ENCODE data around the gene GPX3. TPM values are rescaled to one million over a fixed set of nuclear protein-coding genes. Genes with fewer than 3 reads are reported as not detected.
A peak's percentile ranks its signal among the peaks of the same experiment; 100 is the strongest.

GPX3 gene
- total RNA-seq, 1 donor from 2014 or later, result 160 TPM

GRCh38 chr5:151012862-151013261 lies 7.5 kb upstream of the GPX3 start:
- no peak for DNase-seq (ENCODE audit: low spot score)

GRCh38 chr5:151014680-151015343 lies 5.6 kb upstream of the GPX3 start:
- no peak for DNase-seq (ENCODE audit: low spot score)

GRCh38 chr5:151015974-151016587 lies 4.3 kb upstream of the GPX3 start:
- DNase-seq (ENCODE audit: low spot score), result no peak

- DNase-seq (ENCODE audit: low spot score), result no peak
These were observed 3.7 kb upstream of the GPX3 start for GRCh38 chr5:151016700-151017099.

- DNase-seq (ENCODE audit: low spot score), result no peak
These were observed 2.5 kb upstream of the GPX3 start for GRCh38 chr5:151017897-151018296.

GRCh38 chr5:151018846-151019245 lies 1.5 kb upstream of the GPX3 start:
- DNase-seq (ENCODE audit: low spot score), result no peak

- DNase-seq (ENCODE audit: low spot score), result no peak
These were observed 1.1 kb upstream of the GPX3 start for GRCh38 chr5:151019331-151019730.

- DNase-seq (ENCODE audit: low spot score), result no peak
These were observed 1.4 kb downstream of the GPX3 start for GRCh38 chr5:151021746-151022145.

- no peak for DNase-seq (ENCODE audit: low spot score)
These were observed 2.2 kb downstream of the GPX3 start for GRCh38 chr5:151022511-151023018.

- peak; percentile 71 for DNase-seq (ENCODE audit: low spot score)
These were observed 2.7 kb downstream of the GPX3 start for GRCh38 chr5:151023047-151023615.

GRCh38 chr5:151023651-151024050 lies 3.3 kb downstream of the GPX3 start:
- DNase-seq (ENCODE audit: low spot score), result peak; percentile 61

GRCh38 chr5:151024440-151025249 lies 4.3 kb downstream of the GPX3 start:
- DNase-seq (ENCODE audit: low spot score), result no peak

- DNase-seq (ENCODE audit: low spot score), result no peak
These were observed 4.8 kb downstream of the GPX3 start for GRCh38 chr5:151025250-151025606.

GRCh38 chr5:151026088-151026487 lies 5.7 kb downstream of the GPX3 start:
- no peak for DNase-seq (ENCODE audit: low spot score)

- DNase-seq (ENCODE audit: low spot score), result no peak
These were observed 6.3 kb downstream of the GPX3 start for GRCh38 chr5:151026679-151027078.

GRCh38 chr5:151027961-151028479 lies 7.6 kb downstream of the GPX3 start:
- no peak for DNase-seq (ENCODE audit: low spot score)

GRCh38 chr5:151028717-151029116 lies 8.3 kb downstream of the GPX3 start:
- DNase-seq (ENCODE audit: low spot score), result no peak

GRCh38 chr5:151029179-151030055 lies 9.0 kb downstream of the GPX3 start:
- DNase-seq (ENCODE audit: low spot score), result no peak

GRCh38 chr5:151030056-151030336 lies 9.6 kb downstream of the GPX3 start:
- no peak for DNase-seq (ENCODE audit: low spot score)

- DNase-seq (ENCODE audit: low spot score), result peak; percentile 65
These were observed 10.0 kb downstream of the GPX3 start for GRCh38 chr5:151030379-151030778.

GRCh38 chr5:151031554-151031953 lies 11.2 kb downstream of the GPX3 start:
- no peak for DNase-seq (ENCODE audit: low spot score)

Measured in ureter (tissue), 1 donor.